Fibroblast of skin of back (primary cell): Measurements from ENCODE around the gene RAI2. TPM values are rescaled to one million over a fixed set of nuclear protein-coding genes. Genes with fewer than 3 reads are reported as not detected.

Experiments used
- DNase-seq: peaks from one replicate; pipeline ENCODE4 v3.0.0-alpha.2; 2013
- polyA plus RNA-seq, 2 experiments: library from polyadenylated mRNA; unstranded; fragments of 120-200 nt; gene quantifications; one replicate each; pipeline ENCODE4 v1.2.1, GENCODE V29; 2013; ENCODE audit not compliant: insufficient read length in 2 of 2

Gene RAI2
- polyA plus RNA-seq (2013, experiment 1 of 2; ENCODE audit: insufficient read length), result 0.42 TPM
- 0.75 TPM for polyA plus RNA-seq (2013, experiment 2 of 2; ENCODE audit: insufficient read length)

DNA sequence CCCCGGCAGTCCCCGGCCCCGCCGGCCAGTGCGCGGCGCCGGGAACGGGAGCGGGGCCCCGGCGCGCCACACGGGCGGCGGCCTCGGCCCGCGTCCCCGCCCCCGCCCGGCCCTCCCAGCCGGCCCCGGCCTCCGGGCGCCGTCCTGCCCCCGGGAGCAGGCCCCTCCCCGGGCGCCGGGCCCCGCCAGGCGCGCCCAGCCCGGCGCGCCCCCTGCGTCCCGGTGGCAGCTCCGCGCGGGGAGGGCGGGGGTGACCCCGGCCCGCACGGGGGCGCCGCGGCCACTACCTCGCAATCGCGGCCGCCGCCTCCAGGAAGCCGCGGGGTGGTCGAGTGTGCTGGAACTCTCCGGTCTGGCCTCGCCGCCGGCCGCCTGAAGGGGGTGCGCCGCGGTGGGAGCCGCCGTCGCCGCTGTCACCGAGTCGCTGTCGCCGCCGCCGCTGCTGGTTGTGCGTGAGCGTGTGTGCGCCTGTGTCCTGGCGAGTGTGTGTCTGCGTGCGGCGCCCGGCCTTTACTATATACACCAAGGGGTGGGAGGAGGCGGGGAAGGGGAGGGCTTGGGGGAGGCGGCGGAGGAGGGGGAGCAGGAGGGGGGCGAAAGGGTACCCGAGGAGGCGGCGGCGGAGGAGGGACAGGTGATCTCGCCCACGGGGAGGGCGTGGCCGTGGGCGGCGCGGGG, at the start of gene RAI2:
RAI2 (minus strand) TSS at position 488 of the 678 bp plus-strand sequence. CDS start 59,288 bp downstream, outside the sequence.
- no peak for DNase-seq

DNA sequence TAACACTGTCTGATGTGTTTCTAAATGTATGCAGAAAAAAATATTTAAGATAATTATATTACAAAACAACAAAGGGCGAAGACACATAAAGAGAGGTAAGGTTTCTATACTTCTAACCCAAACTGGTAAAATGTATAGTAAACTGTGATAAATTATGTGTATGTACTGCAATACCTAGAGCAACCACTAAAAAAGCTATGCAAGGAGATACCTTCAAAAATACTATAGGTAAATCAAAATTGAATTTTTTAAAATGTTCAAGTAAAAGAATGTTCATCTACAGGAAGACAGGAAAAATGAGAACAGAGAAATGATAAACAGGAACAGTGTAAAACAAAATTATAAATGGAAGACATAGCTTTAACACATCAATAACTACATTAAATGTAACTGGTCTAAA, 27.3 kb upstream of the RAI2 start:
- DNase-seq, result no peak

- DNase-seq, result no peak
Measured at GRCh38 chrX:17882680-17883079, 21.6 kb upstream of the RAI2 start.

- no peak for DNase-seq
Measured at GRCh38 chrX:17878028-17878670, 17.1 kb upstream of the RAI2 start.

DNA sequence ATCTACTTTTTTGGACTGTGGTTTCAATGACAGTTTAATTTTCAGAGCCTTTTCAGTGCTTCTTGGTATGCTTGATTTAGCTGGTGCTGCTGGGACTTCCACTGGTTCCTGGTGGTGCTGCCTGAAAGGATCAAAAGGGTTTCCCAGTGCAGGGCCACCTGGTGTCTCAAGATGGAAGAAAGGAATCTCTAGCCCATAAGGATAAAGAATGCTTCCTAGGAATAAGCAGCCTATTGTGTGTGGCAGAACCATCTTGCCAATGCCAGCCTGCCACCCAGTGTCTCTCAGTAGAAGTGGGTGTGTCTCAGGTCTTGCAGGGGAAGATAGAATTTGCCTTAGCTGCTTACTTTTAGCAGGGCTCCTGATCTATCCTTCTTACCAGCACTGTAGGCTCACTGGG, 15.0 kb upstream of the RAI2 start:
- DNase-seq, result no peak

DNA sequence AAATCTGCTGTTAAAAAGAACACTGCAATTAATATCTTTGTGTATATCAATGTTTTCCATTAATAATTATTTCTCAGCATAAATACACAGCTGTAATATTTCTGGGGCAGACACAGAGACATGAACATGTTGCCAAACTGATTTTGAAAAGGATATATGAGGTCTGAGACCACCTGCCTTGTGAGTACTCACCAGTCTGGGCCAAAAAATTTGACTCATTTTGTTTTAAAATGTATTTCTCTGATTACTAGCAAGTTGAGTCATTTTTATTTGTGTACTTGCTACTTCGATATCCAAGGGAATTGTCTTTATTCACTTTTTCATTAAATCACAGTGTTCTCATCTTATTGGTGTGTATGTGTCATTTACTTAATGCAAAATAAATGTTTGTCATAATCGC, 8.5 kb upstream of the RAI2 start:
- DNase-seq, result no peak

GRCh38 chrX:17861489-17862011, 452 bp upstream of the RAI2 start:
- DNase-seq, result no peak

DNA sequence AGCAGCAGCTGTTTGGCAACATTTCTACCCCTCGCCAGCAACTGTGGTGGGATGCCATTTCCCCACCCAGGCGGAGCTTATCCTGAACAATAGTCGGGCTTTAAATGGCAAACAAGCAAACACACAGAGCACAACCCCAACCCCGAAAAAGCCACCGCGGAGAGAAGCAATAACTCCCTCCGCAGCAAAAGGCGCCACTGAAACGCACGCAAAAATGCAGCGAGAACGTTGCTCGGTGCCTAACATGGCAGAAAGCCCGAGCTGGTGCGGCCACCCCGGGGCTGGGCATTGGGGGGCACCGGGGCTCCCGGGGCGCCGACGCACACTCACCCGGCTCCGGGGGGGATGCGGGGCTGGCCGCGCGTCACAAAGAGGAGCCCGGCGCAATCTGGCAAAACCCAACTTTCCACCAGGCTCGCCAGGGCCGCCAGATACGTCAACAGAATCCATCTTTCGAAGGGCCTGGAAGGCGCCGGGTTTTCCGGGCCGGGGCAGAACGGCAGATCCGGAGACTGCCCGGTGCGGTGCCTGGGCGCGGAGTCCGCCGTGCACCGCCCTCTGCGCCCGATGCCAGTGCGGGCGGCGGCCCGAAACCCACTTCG, 818 bp downstream of the RAI2 start:
- DNase-seq, result no peak

GRCh38 chrX:17859609-17860178, 1.4 kb downstream of the RAI2 start:
- DNase-seq, result no peak

GRCh38 chrX:17854531-17854930, 6.6 kb downstream of the RAI2 start:
- no peak for DNase-seq

GRCh38 chrX:17854069-17854468, 7.0 kb downstream of the RAI2 start:
- DNase-seq, result no peak

GRCh38 chrX:17851874-17852273, 9.2 kb downstream of the RAI2 start:
- DNase-seq, result no peak

GRCh38 chrX:17848545-17849265, 12.4 kb downstream of the RAI2 start:
- DNase-seq, result no peak

- no peak for DNase-seq
Measured at GRCh38 chrX:17846045-17846444, 15.1 kb downstream of the RAI2 start.

DNA sequence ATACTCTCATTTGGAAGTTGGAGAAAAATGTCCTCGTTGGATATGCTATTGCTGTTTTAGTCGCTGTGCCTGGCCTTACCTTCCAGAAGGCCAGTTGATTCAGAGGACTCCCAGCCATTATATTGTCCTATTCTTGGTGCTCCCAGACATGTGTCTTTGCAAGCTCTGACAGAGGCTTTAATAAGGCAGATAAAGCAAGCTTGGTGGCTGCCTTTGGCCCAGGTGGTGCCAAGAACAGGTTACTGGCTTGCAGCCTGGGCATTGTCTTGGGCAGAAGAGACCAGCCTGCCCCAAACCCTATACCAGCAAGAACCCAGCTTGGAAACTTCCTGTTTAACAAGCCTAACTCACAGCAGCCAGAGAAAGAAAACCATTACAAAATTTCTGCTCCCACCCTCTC, 16.9 kb downstream of the RAI2 start:
- no peak for DNase-seq

DNA sequence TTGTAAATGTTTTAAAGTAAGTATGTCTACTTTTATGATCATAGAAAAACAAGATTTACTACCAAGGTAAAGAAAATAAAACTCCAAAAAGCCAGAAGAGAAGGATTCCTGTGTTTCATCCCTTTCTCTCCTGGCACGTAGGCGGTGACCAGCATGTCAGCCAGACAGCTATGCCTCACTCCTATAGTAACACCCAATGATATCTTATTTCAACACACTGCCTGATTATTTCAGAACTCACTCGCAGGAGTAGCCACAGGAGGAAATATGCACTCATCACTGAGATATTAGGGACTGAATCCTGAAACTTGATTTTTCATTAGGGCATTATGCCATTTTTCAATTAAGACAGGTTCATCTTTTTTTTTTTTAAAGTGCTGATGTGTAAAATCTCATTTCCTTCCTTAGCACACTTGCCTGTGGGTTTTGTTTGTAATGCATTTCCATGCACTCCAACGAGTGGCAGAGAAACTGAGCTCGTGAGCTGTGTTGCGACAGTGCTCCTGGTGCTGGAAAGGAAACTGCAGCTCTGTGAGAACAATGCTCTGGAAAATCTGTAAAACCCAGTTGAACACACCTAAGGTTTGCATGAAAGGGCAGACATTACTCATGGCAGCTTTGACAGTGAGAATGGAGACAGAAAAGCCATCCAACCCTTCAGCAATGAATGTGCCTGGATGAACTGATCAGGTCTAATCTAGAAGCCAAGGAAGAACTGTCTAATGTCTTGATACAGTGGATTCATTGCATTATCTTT, 18.2 kb downstream of the RAI2 start:
- no peak for DNase-seq

GRCh38 chrX:17839269-17839668, 21.8 kb downstream of the RAI2 start:
- no peak for DNase-seq

DNA sequence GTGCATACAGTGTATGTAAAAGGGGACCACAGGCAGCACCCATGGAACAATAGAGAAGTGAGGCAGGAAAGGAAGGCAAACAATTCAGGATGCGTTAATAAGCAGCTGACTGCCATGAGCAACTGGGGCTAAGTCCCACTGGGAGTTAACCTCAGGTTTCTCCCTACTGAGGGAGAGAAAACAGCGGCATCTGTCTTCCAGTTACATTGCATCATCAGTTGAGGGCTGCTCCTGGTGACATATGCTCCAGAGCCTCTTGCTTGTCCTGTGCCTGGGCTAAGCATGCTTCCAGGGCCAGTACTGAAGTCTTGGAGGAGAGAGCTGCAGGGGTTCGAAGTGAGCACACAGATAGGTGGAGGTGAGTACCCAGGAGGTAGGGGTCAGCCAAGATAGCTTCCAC, 24.3 kb downstream of the RAI2 start:
- DNase-seq, result no peak

GRCh38 chrX:17833954-17834353, 27.1 kb downstream of the RAI2 start:
- DNase-seq, result no peak

DNA sequence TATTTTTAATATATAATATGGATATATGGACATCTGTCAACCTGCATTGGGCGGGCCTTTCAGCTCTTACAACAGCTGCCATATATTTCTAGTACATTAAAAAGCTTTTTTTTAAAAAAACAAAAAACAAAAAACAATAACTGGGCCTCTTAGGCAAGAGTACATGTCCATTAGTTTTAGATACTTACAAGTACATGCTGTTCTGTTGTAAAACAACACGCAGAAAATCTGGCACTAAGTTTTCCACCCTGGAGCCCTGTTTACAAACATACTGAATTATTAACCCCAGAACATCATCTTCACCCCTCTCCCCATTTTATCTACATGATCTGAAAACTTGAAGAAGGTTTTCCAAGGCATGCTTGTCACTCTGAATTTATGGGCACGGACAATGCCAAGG, 29.8 kb downstream of the RAI2 start:
- no peak for DNase-seq

GRCh38 chrX:17830211-17830610, 30.9 kb downstream of the RAI2 start:
- no peak for DNase-seq

DNA sequence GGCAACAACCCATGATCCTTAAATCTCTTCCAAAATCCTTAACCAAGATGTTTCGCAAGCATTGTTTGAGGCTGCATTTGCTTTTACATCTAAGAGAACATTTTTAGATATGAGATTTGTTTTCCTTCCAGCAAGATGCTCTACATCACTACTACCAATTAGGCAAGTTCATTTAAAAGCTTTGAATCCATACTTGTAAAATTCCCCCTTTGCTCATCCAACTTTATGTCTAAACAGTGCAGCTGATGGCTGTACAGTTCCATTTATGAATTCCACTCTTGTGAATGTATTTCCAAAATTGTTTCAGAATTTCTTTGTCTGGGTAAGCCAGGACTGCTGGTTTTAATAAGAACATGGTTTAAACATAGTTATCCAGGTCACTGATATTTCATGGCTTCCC, 31.5 kb downstream of the RAI2 start:
- no peak for DNase-seq
